HG03103 (cell line): ENCODE data around the gene XKRX.

Experiments used
- ATAC-seq: cut with Tn5 transposase; IDR thresholded peaks from one replicate; pipeline ENCODE4 v1.9.1; 2021; ENCODE audit warnings: low read depth; ENCODE audit not compliant: unreplicated experiment

Gene XKRX

DNA sequence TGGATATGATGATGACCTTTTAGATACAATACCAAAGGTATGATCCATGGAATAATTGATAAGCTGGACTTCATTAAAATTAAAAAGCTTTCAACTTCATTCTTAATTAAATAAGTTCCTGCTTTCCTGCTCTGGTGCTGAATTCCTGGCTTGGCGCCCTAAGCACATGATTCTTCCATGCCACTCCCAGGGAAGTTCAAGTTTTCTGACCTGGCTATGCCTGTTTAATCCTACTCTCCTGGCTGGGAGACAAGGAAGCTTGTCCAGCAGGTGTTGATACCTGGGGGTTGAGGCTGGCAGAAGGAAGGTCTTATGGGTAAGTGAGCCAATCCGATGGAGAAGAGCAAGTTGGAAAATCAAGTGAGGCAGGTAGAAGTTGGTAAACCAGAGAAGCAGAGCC, 24.3 kb downstream of the XKRX start:
- ATAC-seq = no peak

DNA sequence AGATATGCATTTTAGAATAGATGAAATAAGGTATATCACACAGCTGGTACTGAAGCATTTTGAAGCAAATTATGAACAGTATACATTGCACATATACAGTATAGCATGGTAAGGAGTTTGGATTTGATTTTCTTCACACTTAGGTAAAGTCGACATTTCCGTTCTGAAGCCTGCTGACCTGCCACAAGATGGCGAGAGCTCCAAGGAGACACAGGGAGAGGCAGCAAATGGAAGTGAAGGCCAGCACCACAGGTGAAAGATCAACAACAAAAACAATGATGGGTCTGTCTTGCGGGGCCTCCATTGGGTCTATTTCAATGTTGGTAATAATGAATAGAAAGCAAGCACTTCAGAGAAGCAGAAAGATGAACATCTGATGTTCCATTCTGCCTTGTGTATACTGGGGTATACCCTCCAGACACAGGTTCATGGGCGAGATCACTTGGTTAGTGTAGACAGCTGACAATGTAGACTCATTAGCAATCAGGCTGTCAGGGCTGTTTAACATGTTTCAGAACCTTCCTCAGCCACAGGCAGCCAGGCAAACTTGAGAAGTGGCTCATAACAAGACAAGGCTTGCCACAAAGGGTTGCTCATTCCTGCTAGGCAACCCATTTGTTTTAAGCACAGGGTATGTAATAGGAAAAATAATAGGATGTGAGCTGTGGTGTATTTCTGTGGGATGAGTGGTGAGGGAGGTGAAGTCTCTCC, 33.2 kb downstream of the XKRX start:
- ATAC-seq = no peak

DNA sequence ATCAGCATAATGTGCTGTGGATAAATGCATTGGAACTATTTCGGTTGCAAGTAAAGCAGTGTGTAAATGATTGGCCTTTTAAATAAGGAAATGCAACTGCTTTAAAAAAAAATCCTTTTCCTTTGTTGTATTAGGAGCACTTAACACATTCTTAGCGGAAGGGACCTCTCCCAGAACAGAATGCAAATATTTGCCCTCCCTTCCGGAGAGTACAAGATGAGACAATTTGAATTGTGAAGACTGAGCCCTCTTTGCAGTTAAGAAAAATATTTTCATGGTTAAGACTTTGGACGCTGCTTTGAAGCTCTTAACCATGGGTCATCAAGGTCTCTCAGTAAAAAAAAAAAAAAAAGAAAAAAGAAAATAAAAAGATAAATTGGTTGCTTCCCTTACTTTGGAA, 45.1 kb downstream of the XKRX start:
- ATAC-seq = no peak

- no peak for ATAC-seq
These were observed 48.3 kb downstream of the XKRX start for GRCh38 chrX:100880368-100880767.

DNA sequence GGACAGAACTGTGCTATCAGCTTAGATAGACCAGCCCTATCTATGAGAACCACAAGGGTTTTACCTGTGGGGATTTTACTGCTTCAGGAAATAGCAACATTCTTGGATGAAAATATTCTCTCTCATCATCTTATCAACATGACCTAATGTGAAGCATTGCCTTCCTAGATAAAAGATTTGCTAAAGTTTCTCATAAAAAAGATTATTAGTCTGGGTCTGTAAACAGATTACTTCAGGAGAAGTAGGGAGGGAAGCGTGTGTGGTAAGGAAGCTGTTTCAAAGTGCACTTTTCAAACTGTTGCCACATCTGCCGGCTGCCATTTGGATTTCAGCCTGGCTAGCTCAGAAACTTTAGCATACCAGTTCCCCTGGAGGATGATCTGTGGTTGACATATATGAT, 54.4 kb downstream of the XKRX start, which contains the start of gene NOX1:
Gene NOX1, minus strand, starts transcription at position 35 of the 400 bp plus-strand sequence. CDS start 220 bp downstream, outside the sequence.
- no peak for ATAC-seq

DNA sequence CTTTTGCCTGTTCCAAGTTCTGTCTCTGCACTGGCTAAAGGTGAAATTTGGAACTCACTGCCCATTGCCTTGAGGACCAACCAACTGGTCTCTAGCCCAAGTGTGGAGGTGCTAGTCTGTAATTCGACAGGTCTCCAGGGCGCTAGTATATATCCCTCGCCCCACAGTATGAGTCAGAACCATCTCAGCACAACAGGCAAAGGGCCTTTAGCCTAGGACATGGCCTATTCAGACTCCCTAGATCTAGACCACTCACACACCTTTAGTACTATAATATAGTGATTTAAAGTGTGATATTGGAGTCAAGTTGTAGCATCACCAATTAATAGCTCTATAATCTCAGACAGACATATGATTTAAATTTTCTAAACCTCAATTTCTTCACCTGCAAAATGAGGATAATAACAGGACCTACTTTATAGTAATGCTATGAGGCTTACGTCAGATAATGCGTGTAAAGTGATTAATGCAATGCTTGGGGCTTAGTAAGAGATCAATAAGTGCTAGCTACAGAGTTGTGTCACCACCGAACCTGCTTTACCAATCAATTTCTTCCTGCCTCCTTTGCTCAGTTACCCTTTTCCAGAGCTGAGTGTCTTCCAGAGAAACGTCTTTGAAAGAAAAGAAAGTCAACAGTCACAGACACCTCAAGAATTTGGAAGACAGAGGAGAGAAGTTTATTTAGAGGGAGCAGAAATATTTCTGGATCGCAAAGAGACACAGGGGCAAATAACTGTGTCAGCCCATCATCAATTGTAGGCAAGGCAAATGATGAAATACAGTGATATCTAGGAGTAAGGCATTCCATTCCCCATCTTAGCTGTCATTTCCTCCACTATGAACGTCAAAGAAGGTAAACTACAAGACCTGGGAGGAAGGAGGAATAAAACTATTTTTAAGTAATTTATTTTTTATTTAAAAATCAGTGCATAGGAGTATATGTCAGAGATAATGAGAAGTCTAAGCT, 56.8 kb downstream of the XKRX start:
- no peak for ATAC-seq

GRCh38 chrX:100870527-100870926, 58.2 kb downstream of the XKRX start:
- ATAC-seq = no peak

DNA sequence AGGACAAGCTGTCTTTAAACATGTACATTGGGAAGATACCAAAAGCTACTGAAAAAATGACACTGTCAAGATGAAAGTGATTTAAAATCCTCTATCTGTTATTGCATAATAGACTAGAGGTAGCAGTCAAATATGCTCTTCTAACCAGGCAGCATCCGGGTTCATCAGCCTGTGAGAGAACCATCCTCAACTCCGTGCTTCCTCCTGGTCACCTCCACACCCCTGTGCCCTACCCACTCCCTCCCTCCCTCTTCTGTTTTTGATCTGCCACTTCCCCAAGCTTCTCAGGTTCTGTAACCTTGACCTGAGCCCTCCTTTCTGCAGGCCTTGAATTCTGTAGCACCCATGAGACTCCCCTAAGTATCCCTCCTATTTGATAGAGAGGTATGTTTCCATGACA, 60.4 kb downstream of the XKRX start:
- no peak for ATAC-seq

GRCh38 chrX:100864657-100865391, 63.9 kb downstream of the XKRX start:
- ATAC-seq = no peak
